GM12878 (cell line): ENCODE measurements around the gene CAB39L. TPM values are rescaled to one million over a fixed set of nuclear protein-coding genes. Genes with fewer than 3 reads are reported as not detected.

Experiments used
- ATAC-seq: fragments of 200-7000 bp; cut with Tn5 transposase; 3 replicates; pipeline ENCODE4 v1.9.1; 2020; ENCODE audit warnings: mild to moderate bottlenecking, moderate library complexity
- BruUV-seq: library from RNA; stranded (reverse); fragments of 400-500 nt; replicated peaks from 2 replicates; lab custom pipeline; 2021; lab: Mats Ljungman, UMichigan
- CTCF ChIA-PET: fragments of 300-600 bp; sonication (Branson Sonifier 250); formaldehyde crosslinking; extraction: SDS; loops from one replicate; lab custom pipeline; 2021; ENCODE audit warnings: inconsistent platforms; lab: Yijun Ruan, JAX
- POLR2A ChIA-PET: fragments of 350-600 bp; formaldehyde crosslinking; extraction: SDS; loops from one replicate; lab custom pipeline; 2021; ENCODE audit warnings: inconsistent platforms; lab: Charles Lee
- RAD21 ChIA-PET: fragments of 300-600 bp; sonication (Branson Sonifier 250); formaldehyde crosslinking; loops from one replicate; lab custom pipeline; 2023; ENCODE audit warnings: antibody characterized with exemption; ENCODE audit not compliant: unreplicated experiment; lab: Charles Lee
- SMC1A ChIA-PET: fragments of 300-600 bp; sonication (Branson Sonifier 250); formaldehyde crosslinking; loops from one replicate; lab custom pipeline; 2023; ENCODE audit not compliant: unreplicated experiment, uncharacterized antibody; lab: Charles Lee
- DNase-seq: peaks from one replicate; pipeline ENCODE4 v3.0.0-alpha.2; 2011; ENCODE audit warnings: low read depth, low spot score
- FAIRE-seq: peaks from 3 replicates; lab custom pipeline; 2011; peaks lifted over from hg19 to GRCh38; lab: Jason Lieb, UNC
- H2AFZ ChIP-seq: 2 replicates; pipeline ENCODE4 v1.6.0; 2011; ENCODE audit warnings: low read depth, low read length, control low read depth; ENCODE audit not compliant: control insufficient read depth
- H3K27ac ChIP-seq: 2 replicates; pipeline ENCODE4 v1.5.1; 2011; ENCODE audit warnings: control low read depth; ENCODE audit not compliant: control insufficient read depth, insufficient read depth
- H3K27me3 ChIP-seq, 2 experiments: replicated peaks in 1 of 2; 2 replicates each; pipeline versions ENCODE4 v1.6.0 to v1.6.1; 2011; ENCODE audit warnings: low read length in 1 of 2; ENCODE audit not compliant: control insufficient read depth in 2 of 2, insufficient read depth in 2 of 2
- H3K36me3 ChIP-seq, 2 experiments: 2 replicates each; pipeline ENCODE4 v1.5.1; 2011; ENCODE audit warnings: low read length in 1 of 2; ENCODE audit not compliant: control insufficient read depth in 2 of 2, insufficient read depth in 2 of 2
- H3K4me1 ChIP-seq: 2 replicates; pipeline ENCODE4 v1.6.1; 2011; ENCODE audit warnings: mild to moderate bottlenecking, low read length, moderate library complexity, mixed read lengths; ENCODE audit not compliant: control insufficient read depth, insufficient read depth
- H3K4me2 ChIP-seq: 2 replicates; pipeline ENCODE4 v1.6.0; 2011; ENCODE audit warnings: control low read depth; ENCODE audit not compliant: control insufficient read depth, insufficient read depth
- H3K4me3 ChIP-seq: fragments of 200-600 bp; sonication (generic); 2 replicates; pipeline ENCODE4 v1.5.1; 2016
- H3K79me2 ChIP-seq: 2 replicates; pipeline ENCODE4 v1.6.0; 2011; ENCODE audit warnings: low read length; ENCODE audit not compliant: control insufficient read depth, insufficient read depth
- H3K9ac ChIP-seq: 2 replicates; pipeline ENCODE4 v1.8.0; 2011; ENCODE audit warnings: low read length, control low read depth, mixed read lengths; ENCODE audit not compliant: control insufficient read depth, insufficient read depth
- H3K9me3 ChIP-seq: replicated peaks from 3 replicates; pipeline ENCODE4 v1.5.1; 2011; ENCODE audit warnings: mild to moderate bottlenecking, low read length; ENCODE audit not compliant: control insufficient read depth, insufficient read depth
- H4K20me1 ChIP-seq: 2 replicates; pipeline ENCODE4 v1.6.0; 2011; ENCODE audit not compliant: control insufficient read depth, insufficient read depth
- ASH2L ChIP-seq: fragments of 300-600, 200-600 bp; sonication (generic); IDR thresholded peaks from 2 replicates; pipeline ENCODE4 v1.6.1; 2017; ENCODE audit warnings: low read depth, mild to moderate bottlenecking, borderline replicate concordance
- BCL11A ChIP-seq: IDR thresholded peaks from 2 replicates; pipeline ENCODE4 v1.6.1; 2011; ENCODE audit warnings: low read depth, low read length
- BHLHE40 ChIP-seq, 2 experiments: fragments of 450-650 bp in 1 of 2; IDR thresholded peaks; 2 replicates each; pipeline ENCODE4 v1.6.1; 2011 to 2017; ENCODE audit warnings: low read depth in 2 of 2, borderline replicate concordance in 1 of 2, improper control_type of control experiment in 1 of 2, low read length in 1 of 2, mild to moderate bottlenecking in 1 of 2
- BMI1 ChIP-seq: fragments of 450-650 bp; IDR thresholded peaks from 2 replicates; pipeline ENCODE4 v1.6.1; 2016; ENCODE audit warnings: mild to moderate bottlenecking, moderate library complexity, borderline replicate concordance
- CEBPZ ChIP-seq: fragments of 150-350 bp; IDR thresholded peaks from 2 replicates; pipeline ENCODE4 v1.6.1; 2016; ENCODE audit warnings: low read depth, low read length
- DPF2 ChIP-seq: fragments of 450-650 bp; IDR thresholded peaks from 2 replicates; pipeline ENCODE4 v1.6.1; 2017; ENCODE audit warnings: mild to moderate bottlenecking
- FOXM1 ChIP-seq: IDR thresholded peaks from 2 replicates; pipeline ENCODE4 v1.6.1; 2012; ENCODE audit warnings: low read depth, mild to moderate bottlenecking, inconsistent platforms, low read length, moderate library complexity
- HDGF ChIP-seq: fragments of 450-650 bp; IDR thresholded peaks from 2 replicates; pipeline ENCODE4 v1.6.1; 2016; ENCODE audit warnings: antibody characterized with exemption
- KDM1A ChIP-seq: fragments of 200-600 bp; sonication (generic); IDR thresholded peaks from 2 replicates; pipeline ENCODE4 v1.6.1; 2016; ENCODE audit warnings: borderline replicate concordance
- KLF5 ChIP-seq: fragments of 450-650 bp; IDR thresholded peaks from 2 replicates; pipeline ENCODE4 v1.6.1; 2014; ENCODE audit warnings: mild to moderate bottlenecking; ENCODE audit not compliant: partially characterized antibody
- MYB ChIP-seq: fragments of 150-350 bp; IDR thresholded peaks from 2 replicates; pipeline ENCODE4 v1.6.1; 2014; ENCODE audit warnings: mild to moderate bottlenecking, low read depth, low read length, borderline replicate concordance
- NR2C1 ChIP-seq: fragments of 450-650 bp; IDR thresholded peaks from 2 replicates; pipeline ENCODE4 v1.6.1; 2017; ENCODE audit warnings: antibody characterized with exemption, mild to moderate bottlenecking, moderate library complexity
- NR2F1 ChIP-seq: fragments of 450-650 bp; conservative IDR thresholded peaks from 2 replicates; pipeline ENCODE4 v1.6.1; 2017; ENCODE audit warnings: mild to moderate bottlenecking
- NRF1 ChIP-seq: conservative IDR thresholded peaks from 2 replicates; pipeline ENCODE4 v1.6.1; 2011; ENCODE audit warnings: mild to moderate bottlenecking, low read depth, low read length, improper control_type of control experiment
- POLR2AphosphoS2 ChIP-seq: IDR thresholded peaks from 2 replicates; pipeline ENCODE4 v1.6.1; 2011; ENCODE audit warnings: low read depth, mild to moderate bottlenecking, low read length, improper control_type of control experiment, moderate library complexity
- RB1 ChIP-seq: fragments of 450-650 bp; formaldehyde crosslinking; IDR thresholded peaks from 2 replicates; pipeline ENCODE4 v1.6.1; 2017; ENCODE audit warnings: mild to moderate bottlenecking, borderline replicate concordance
- RELB ChIP-seq: fragments of 450-650 bp; IDR thresholded peaks from 2 replicates; pipeline ENCODE4 v1.6.1; 2017; ENCODE audit warnings: low read depth, mild to moderate bottlenecking, moderate library complexity
- SIX5 ChIP-seq: IDR thresholded peaks from 2 replicates; pipeline ENCODE4 v1.6.1; 2011; ENCODE audit warnings: mild to moderate bottlenecking, low read depth, low read length, moderate library complexity; ENCODE audit not compliant: severe bottlenecking
- SUPT20H ChIP-seq: IDR thresholded peaks from 2 replicates; pipeline ENCODE4 v1.6.1; 2011; ENCODE audit warnings: low read depth, mild to moderate bottlenecking, low read length, moderate library complexity, borderline replicate concordance; ENCODE audit not compliant: control insufficient read depth
- WGBS: methylation state at CpG from one replicate; pipeline ENCODE4 v1.1.6; 2016; ENCODE audit warnings: low lambda C conversion rate; ENCODE audit not compliant: insufficient replicate concordance, insufficient coverage; ENCODE audit errors: missing lambda C conversion rate; 5-methylcytosine and 5-hydroxymethylcytosine counted together
- in situ Hi-C: fragments of 300-500 bp; cut with MboI; formaldehyde crosslinking; loops from 9 replicates; pipeline ENCODE4 v1.14.3; 2018; ENCODE audit warnings: mixed read lengths
- intact Hi-C: fragments of 100-400 bp; cut with micrococcal nuclease; formaldehyde crosslinking; loops from one replicate; pipeline ENCODE4 v1.14.2; 2022; ENCODE audit not compliant: unreplicated experiment
- polyA plus RNA-seq, 11 experiments: library from polyadenylated mRNA; depleted of rRNA in 4 of 11; unstranded in 6 of 11; stranded (reverse) in 5 of 11; fragments of >200 nt; fragmentation: Nextera tagmentation in 4 of 11; fragmentation: Illumina TruSeq in 1 of 11; extraction: Ambion mirVana in 4 of 11; extraction: Trizol in 1 of 11; gene quantifications; 1 replicate in 1 of 11; 2 replicates in 10 of 11; pipeline versions ENCODE4 v1.2.1 to v1.2.3, GENCODE V29; 2011 to 2016; ENCODE audit warnings: inconsistent platforms in 2 of 11, missing spikeins in 2 of 11, low read depth in 1 of 11
- total RNA-seq, 4 experiments: library from RNA; depleted of rRNA in 3 of 4; stranded (reverse); fragments of >200 nt in 3 of 4; fragmentation: Illumina TruSeq in 1 of 4; extraction: Trizol in 1 of 4; gene quantifications; 2 replicates each; pipeline versions ENCODE4 v1.2.1 to v1.2.3, GENCODE V29; 2013 to 2021

CAB39L gene
- total and polyA plus RNA-seq, 10 of the 15 experiments (the other 5 are each of a cell fraction or from before 2014, with no cell fraction given) = 0.88 to 3.0 (median 1.7) TPM

GRCh38 chr13:49441846-49442245, 2.0 kb downstream of the CAB39L start:
- SMC1A ChIA-PET = interaction anchor here (1.2 to 1.6 kb wide), 2 partner anchors 9 to 14 kb away, joined by 4 to 6 read pairs; no protein-coding TSS in a partner anchor
- Histone ChIP-seq H3K4me1 (peaks cover 5% of the 10 kb centered on the region; the same call in 1 of the 2 replicates), H3K79me2 (peaks cover 12% of the 10 kb centered on the region), H3K4me2 (no peak overlapping the region), H3K9ac (no peak overlapping the region), H3K27me3 (no peaks in the 10 kb centered on the region), H3K27ac (no peak overlapping the region), H2AFZ (no peak overlapping the region), H4K20me1 (no peaks in the 10 kb centered on the region), H3K4me3 (no peak overlapping the region), H3K9me3 (no peaks in the 10 kb centered on the region), H3K36me3 (no peaks in the 10 kb centered on the region)
- DNase-seq (no peak), FAIRE-seq (no peak), ATAC-seq (no peak)
- POLR2A ChIA-PET = interaction anchor here (1.2 to 4.9 kb wide), 2 partner anchors 12 to 52 kb away, joined by 3 to 48 read pairs; partner anchors contain the start of gene PHF11
- TF ChIP-seq CEBPZ (no peak), NRF1 (no peak), BCL11A (no peak), NR2F1 (no peak), NR2C1 (no peak), RELB (no peak), DPF2 (no peak), RB1 (no peak), KDM1A (no peak), MYB (no peak), HDGF (no peak), KLF5 (no peak), POLR2AphosphoS2 (no peak), ASH2L (no peak), SIX5 (no peak), SUPT20H (no peak), BHLHE40 (IDR thresholded peaks at IDR 0.05; ENCODE audit: borderline replicate concordance in 1 of 2, low read depth in 2 of 2, low read length in 1 of 2) (no peak), FOXM1 (no peak), BMI1 (no peak)
- in situ Hi-C loops = no loop called here
- CTCF ChIA-PET = no interaction called here
- BruUV-seq = no TSS peak
- intact Hi-C loops = loop anchor here (10.0 kb wide), 2 partner anchors 243 to 343 kb away; no protein-coding TSS in a partner anchor
- WGBS = 54% methylated on average over 2 of the region's 2 CpGs
- RAD21 ChIA-PET = interaction anchor here (1.5 to 3.3 kb wide), 2 partner anchors 14 to 53 kb away, joined by 3 to 22 read pairs; partner anchors contain the start of gene PHF11
